HCT116 (cell line): ENCODE measurements around the gene STX19. TPM values are rescaled to one million over a fixed set of nuclear protein-coding genes. Genes with fewer than 3 reads are reported as not detected.

Source experiments
- ATAC-seq: fragments of 200-7000 bp; cut with Tn5 transposase; 2 replicates; pipeline ENCODE4 v1.9.1; 2020; ENCODE audit warnings: mild to moderate bottlenecking, moderate library complexity
- BruUV-seq: library from RNA; stranded (reverse); fragments of 400-500 nt; replicated peaks from 2 replicates; lab custom pipeline; 2021; lab: Mats Ljungman, UMichigan
- CTCF ChIA-PET: fragments of 300-600 bp; sonication (Branson Sonifier 250); formaldehyde crosslinking; loops from one replicate; lab custom pipeline; 2021; ENCODE audit warnings: antibody characterized with exemption; lab: Charles Lee
- POLR2A ChIA-PET: fragments of 300-600, 350-600 bp; sonication (Branson Sonifier 250); formaldehyde crosslinking; loops from one replicate; lab custom pipeline; 2021; ENCODE audit warnings: antibody characterized with exemption; lab: Charles Lee
- RAD21 ChIA-PET, 2 experiments: fragments of 300-600 bp; sonication (Branson Sonifier 250); formaldehyde crosslinking; loops; one replicate each; lab custom pipeline; 2023; ENCODE audit warnings: low total read pairs in 2 of 2; ENCODE audit not compliant: uncharacterized antibody in 2 of 2, unreplicated experiment in 2 of 2, low non-redundant PET in 1 of 2; lab: Charles Lee
- DNase-seq: peaks from one replicate; pipeline ENCODE4 v3.0.0-alpha.2; 2010; ENCODE audit warnings: low read depth, low spot score
- H2AFZ ChIP-seq: fragments of 200-600 bp; shearing (Covaris generic), sonication (generic); 2 replicates; pipeline ENCODE4 v1.6.1; 2017; ENCODE audit warnings: low read depth, mixed run types, mixed read lengths, antibody characterized with exemption, low read length; ENCODE audit not compliant: poor library complexity, severe bottlenecking
- H3K27ac ChIP-seq: 2 replicates; pipeline ENCODE4 v1.5.1; 2012; ENCODE audit warnings: low read depth, low read length
- H3K27me3 ChIP-seq: fragments of 200-600 bp; sonication (generic); 2 replicates; pipeline ENCODE4 v1.6.1; 2016; ENCODE audit warnings: mixed run types, low read length, mixed read lengths; ENCODE audit not compliant: insufficient read depth
- H3K36me3 ChIP-seq, 2 experiments: fragments of 200-500 bp in 1 of 2; fragments of 200-600 bp in 1 of 2; sonication (Bioruptor generic) in 1 of 2; sonication (generic) in 1 of 2; 2 replicates each; pipeline versions ENCODE4 v1.5.1 to v1.6.1; 2014 to 2016; ENCODE audit warnings: low read length in 2 of 2, inconsistent platforms in 1 of 2, mixed read lengths in 1 of 2, mixed run types in 1 of 2; ENCODE audit not compliant: insufficient read depth in 2 of 2, control insufficient read depth in 1 of 2
- H3K4me1 ChIP-seq, 2 experiments: fragments of 200-600 bp in 1 of 2; sonication (generic) in 1 of 2; 2 replicates each; pipeline versions ENCODE4 v1.5.1 to v1.6.1; 2012 to 2017; ENCODE audit warnings: low read length in 2 of 2, inconsistent platforms in 1 of 2, mild to moderate bottlenecking in 1 of 2, mixed read lengths in 1 of 2, mixed run types in 1 of 2, moderate library complexity in 1 of 2; ENCODE audit not compliant: insufficient read depth in 2 of 2, control insufficient read depth in 1 of 2
- H3K4me2 ChIP-seq: fragments of 200-600 bp; sonication (generic); 2 replicates; pipeline ENCODE4 v1.6.1; 2017; ENCODE audit warnings: mixed run types, low read length, mixed read lengths
- H3K4me3 ChIP-seq, 2 experiments: fragments of 200-600 bp in 1 of 2; sonication (generic) in 1 of 2; replicated peaks in 1 of 2; 2 replicates each; pipeline ENCODE4 v1.5.1; 2011 to 2016; ENCODE audit warnings: low read length in 2 of 2, control low read depth in 1 of 2, low read depth in 1 of 2, mild to moderate bottlenecking in 1 of 2, mixed read lengths in 1 of 2, mixed run types in 1 of 2
- H3K79me2 ChIP-seq: fragments of 200-600 bp; sonication (generic); 2 replicates; pipeline ENCODE4 v1.6.1; 2017; ENCODE audit warnings: mild to moderate bottlenecking, mixed run types, low read length, moderate library complexity, mixed read lengths; ENCODE audit not compliant: insufficient read depth
- H3K9ac ChIP-seq: fragments of 200-600 bp; sonication (generic); 2 replicates; pipeline ENCODE4 v1.6.1; 2016; ENCODE audit warnings: low read length, mixed read lengths
- H3K9me2 ChIP-seq: fragments of 200-600 bp; sonication (generic), shearing (Covaris generic); 2 replicates; pipeline ENCODE4 v1.6.1; 2017; ENCODE audit warnings: mixed run types, mild to moderate bottlenecking, moderate library complexity; ENCODE audit not compliant: insufficient read depth
- H3K9me3 ChIP-seq, 2 experiments: fragments of 200-500 bp in 1 of 2; fragments of 200-600 bp in 1 of 2; sonication (Bioruptor generic) in 1 of 2; sonication (generic) in 1 of 2; 2 replicates each; pipeline ENCODE4 v1.6.1; 2014 to 2017; ENCODE audit warnings: low read length in 2 of 2, mixed read lengths in 2 of 2, inconsistent platforms in 1 of 2, low read depth in 1 of 2, mild to moderate bottlenecking in 1 of 2, mixed run types in 1 of 2, moderate library complexity in 1 of 2; ENCODE audit not compliant: control insufficient read depth in 1 of 2, insufficient read depth in 1 of 2
- H4K20me1 ChIP-seq: fragments of 200-600 bp; sonication (generic), shearing (Covaris generic); 2 replicates; pipeline ENCODE4 v1.6.1; 2017; ENCODE audit warnings: mixed run types, mild to moderate bottlenecking, moderate library complexity; ENCODE audit not compliant: insufficient read depth
- CEBPB ChIP-seq: IDR thresholded peaks from 2 replicates; pipeline ENCODE4 v1.6.1; 2012; ENCODE audit warnings: low read depth
- EGR1 ChIP-seq: IDR thresholded peaks from 2 replicates; pipeline ENCODE4 v1.6.1; 2012; ENCODE audit warnings: low read depth
- EZH2 ChIP-seq: fragments of 200-600 bp; sonication (generic); IDR thresholded peaks from 2 replicates; pipeline ENCODE4 v1.6.1; 2017; ENCODE audit warnings: antibody characterized with exemption, mixed run types
- FOSL1 ChIP-seq: IDR thresholded peaks from 2 replicates; pipeline ENCODE4 v1.6.1; 2012; ENCODE audit warnings: low read depth
- JUND ChIP-seq: IDR thresholded peaks from 2 replicates; pipeline ENCODE4 v1.6.1; 2012
- POLR2A ChIP-seq: IDR thresholded peaks from 2 replicates; pipeline ENCODE4 v1.7.0; 2011; ENCODE audit warnings: borderline replicate concordance; ENCODE audit not compliant: insufficient read depth, insufficient read length; ENCODE audit errors: extremely low read depth
- POLR2AphosphoS5 ChIP-seq: IDR thresholded peaks from 2 replicates; pipeline ENCODE4 v1.6.1; 2011; ENCODE audit warnings: mild to moderate bottlenecking, low read depth, low read length, moderate library complexity
- RAD21 ChIP-seq: IDR thresholded peaks from 2 replicates; pipeline ENCODE4 v1.6.1; 2012; ENCODE audit warnings: low read depth, mild to moderate bottlenecking
- SIN3A ChIP-seq: IDR thresholded peaks from 2 replicates; pipeline ENCODE4 v1.6.1; 2012; ENCODE audit warnings: low read depth
- SRF ChIP-seq: IDR thresholded peaks from 2 replicates; pipeline ENCODE4 v1.6.1; 2012; ENCODE audit warnings: low read depth
- TCF7L2 ChIP-seq: IDR thresholded peaks from 2 replicates; pipeline ENCODE4 v1.7.0; 2011; ENCODE audit warnings: borderline replicate concordance, inconsistent platforms; ENCODE audit not compliant: insufficient read depth, insufficient read length; ENCODE audit errors: extremely low read depth
- ZFX ChIP-seq: fragments of 450-650 bp; IDR thresholded peaks from 2 replicates; pipeline ENCODE4 v1.6.1; 2017
- ZNF274 ChIP-seq: fragments of 200-500 bp; sonication (Bioruptor generic); IDR thresholded peaks from 2 replicates; pipeline ENCODE4 v1.6.1; 2014; ENCODE audit warnings: mild to moderate bottlenecking, low read depth, low read length, inconsistent platforms
- intact Hi-C: fragments of 100-400 bp; cut with micrococcal nuclease; formaldehyde crosslinking; loops from 2 replicates; pipeline ENCODE4 v1.10.0; 2022
- total RNA-seq: library from RNA; stranded (reverse); gene quantifications from one replicate; pipeline ENCODE4 v1.2.1, GENCODE V29; 2021; ENCODE audit not compliant: unreplicated experiment
- TF ChIP-seq, protein P1 (sequence below), 3 experiments: fragments of 200-600 bp in 1 of 3; sonication (generic) in 1 of 3; IDR thresholded peaks in 2 of 3; conservative IDR thresholded peaks in 1 of 3; 2 replicates each; pipeline ENCODE4 v1.5.1; 2012 to 2017; ENCODE audit warnings: low read depth in 2 of 3, low read length in 2 of 3, antibody characterized with exemption in 1 of 3, borderline replicate concordance in 1 of 3, control low read depth in 1 of 3, mild to moderate bottlenecking in 1 of 3, mixed read lengths in 1 of 3, mixed run types in 1 of 3, moderate library complexity in 1 of 3; ENCODE audit not compliant: insufficient read depth in 1 of 3
- TF ChIP-seq, protein P2 (sequence below): IDR thresholded peaks from 2 replicates; pipeline ENCODE4 v1.6.1; 2012
- TF ChIP-seq, protein P3 (sequence below): IDR thresholded peaks from 2 replicates; pipeline ENCODE4 v1.6.1; 2012; ENCODE audit warnings: low read depth
- TF ChIP-seq, protein P4 (sequence below): IDR thresholded peaks from 2 replicates; pipeline ENCODE4 v1.6.1; 2011; ENCODE audit warnings: mild to moderate bottlenecking, low read length, moderate library complexity; ENCODE audit not compliant: insufficient replicate concordance; ENCODE audit errors: extremely low read depth
- TF ChIP-seq, protein P5 (sequence below): IDR thresholded peaks from 2 replicates; pipeline ENCODE4 v1.6.1; 2012

The STX19 gene
- total RNA-seq, 1 experiment from 2014 or later = not detected

DNA sequence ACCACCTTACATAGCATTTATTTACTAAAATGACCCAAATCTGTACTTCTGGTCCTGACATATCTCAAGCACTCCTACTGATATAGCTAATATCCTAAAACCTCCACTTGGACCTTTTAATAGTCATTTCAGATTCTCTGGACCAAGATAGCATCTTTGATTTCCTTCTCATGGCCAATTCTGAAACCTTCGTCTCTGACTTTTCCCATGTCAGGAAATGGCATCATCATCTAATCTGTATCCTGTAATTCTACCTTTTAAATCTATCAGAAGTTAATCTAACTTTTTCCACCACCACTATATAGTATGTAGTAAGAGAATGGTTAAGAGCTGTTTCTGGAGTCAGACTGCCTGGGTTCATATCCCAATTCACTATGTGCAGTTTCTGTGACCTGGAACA, 16.2 kb downstream of the STX19 start:
- no peak for TF ChIP-seq POLR2A
- no peak for TF ChIP-seq EZH2
- no peak for TF ChIP-seq JUND
- TF ChIP-seq, protein P1, sequence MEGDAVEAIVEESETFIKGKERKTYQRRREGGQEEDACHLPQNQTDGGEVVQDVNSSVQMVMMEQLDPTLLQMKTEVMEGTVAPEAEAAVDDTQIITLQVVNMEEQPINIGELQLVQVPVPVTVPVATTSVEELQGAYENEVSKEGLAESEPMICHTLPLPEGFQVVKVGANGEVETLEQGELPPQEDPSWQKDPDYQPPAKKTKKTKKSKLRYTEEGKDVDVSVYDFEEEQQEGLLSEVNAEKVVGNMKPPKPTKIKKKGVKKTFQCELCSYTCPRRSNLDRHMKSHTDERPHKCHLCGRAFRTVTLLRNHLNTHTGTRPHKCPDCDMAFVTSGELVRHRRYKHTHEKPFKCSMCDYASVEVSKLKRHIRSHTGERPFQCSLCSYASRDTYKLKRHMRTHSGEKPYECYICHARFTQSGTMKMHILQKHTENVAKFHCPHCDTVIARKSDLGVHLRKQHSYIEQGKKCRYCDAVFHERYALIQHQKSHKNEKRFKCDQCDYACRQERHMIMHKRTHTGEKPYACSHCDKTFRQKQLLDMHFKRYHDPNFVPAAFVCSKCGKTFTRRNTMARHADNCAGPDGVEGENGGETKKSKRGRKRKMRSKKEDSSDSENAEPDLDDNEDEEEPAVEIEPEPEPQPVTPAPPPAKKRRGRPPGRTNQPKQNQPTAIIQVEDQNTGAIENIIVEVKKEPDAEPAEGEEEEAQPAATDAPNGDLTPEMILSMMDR (IDR thresholded peaks at IDR 0.05 in 2 of 3, conservative IDR thresholded peaks at IDR 0.05 in 1 of 3; ENCODE audit: borderline replicate concordance in 1 of 3, insufficient read depth in 1 of 3, low read depth in 2 of 3, low read length in 2 of 3) = no peak
- no peak for TF ChIP-seq EGR1
- TF ChIP-seq ZFX = no peak
- TF ChIP-seq, protein P2, sequence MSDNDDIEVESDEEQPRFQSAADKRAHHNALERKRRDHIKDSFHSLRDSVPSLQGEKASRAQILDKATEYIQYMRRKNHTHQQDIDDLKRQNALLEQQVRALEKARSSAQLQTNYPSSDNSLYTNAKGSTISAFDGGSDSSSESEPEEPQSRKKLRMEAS = no peak
- no peak for TF ChIP-seq TCF7L2
- no peak for TF ChIP-seq ZNF274
- TF ChIP-seq SRF = no peak
- TF ChIP-seq, protein P3, sequence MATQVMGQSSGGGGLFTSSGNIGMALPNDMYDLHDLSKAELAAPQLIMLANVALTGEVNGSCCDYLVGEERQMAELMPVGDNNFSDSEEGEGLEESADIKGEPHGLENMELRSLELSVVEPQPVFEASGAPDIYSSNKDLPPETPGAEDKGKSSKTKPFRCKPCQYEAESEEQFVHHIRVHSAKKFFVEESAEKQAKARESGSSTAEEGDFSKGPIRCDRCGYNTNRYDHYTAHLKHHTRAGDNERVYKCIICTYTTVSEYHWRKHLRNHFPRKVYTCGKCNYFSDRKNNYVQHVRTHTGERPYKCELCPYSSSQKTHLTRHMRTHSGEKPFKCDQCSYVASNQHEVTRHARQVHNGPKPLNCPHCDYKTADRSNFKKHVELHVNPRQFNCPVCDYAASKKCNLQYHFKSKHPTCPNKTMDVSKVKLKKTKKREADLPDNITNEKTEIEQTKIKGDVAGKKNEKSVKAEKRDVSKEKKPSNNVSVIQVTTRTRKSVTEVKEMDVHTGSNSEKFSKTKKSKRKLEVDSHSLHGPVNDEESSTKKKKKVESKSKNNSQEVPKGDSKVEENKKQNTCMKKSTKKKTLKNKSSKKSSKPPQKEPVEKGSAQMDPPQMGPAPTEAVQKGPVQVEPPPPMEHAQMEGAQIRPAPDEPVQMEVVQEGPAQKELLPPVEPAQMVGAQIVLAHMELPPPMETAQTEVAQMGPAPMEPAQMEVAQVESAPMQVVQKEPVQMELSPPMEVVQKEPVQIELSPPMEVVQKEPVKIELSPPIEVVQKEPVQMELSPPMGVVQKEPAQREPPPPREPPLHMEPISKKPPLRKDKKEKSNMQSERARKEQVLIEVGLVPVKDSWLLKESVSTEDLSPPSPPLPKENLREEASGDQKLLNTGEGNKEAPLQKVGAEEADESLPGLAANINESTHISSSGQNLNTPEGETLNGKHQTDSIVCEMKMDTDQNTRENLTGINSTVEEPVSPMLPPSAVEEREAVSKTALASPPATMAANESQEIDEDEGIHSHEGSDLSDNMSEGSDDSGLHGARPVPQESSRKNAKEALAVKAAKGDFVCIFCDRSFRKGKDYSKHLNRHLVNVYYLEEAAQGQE = no peak
- no peak for TF ChIP-seq FOSL1
- TF ChIP-seq, protein P4, sequence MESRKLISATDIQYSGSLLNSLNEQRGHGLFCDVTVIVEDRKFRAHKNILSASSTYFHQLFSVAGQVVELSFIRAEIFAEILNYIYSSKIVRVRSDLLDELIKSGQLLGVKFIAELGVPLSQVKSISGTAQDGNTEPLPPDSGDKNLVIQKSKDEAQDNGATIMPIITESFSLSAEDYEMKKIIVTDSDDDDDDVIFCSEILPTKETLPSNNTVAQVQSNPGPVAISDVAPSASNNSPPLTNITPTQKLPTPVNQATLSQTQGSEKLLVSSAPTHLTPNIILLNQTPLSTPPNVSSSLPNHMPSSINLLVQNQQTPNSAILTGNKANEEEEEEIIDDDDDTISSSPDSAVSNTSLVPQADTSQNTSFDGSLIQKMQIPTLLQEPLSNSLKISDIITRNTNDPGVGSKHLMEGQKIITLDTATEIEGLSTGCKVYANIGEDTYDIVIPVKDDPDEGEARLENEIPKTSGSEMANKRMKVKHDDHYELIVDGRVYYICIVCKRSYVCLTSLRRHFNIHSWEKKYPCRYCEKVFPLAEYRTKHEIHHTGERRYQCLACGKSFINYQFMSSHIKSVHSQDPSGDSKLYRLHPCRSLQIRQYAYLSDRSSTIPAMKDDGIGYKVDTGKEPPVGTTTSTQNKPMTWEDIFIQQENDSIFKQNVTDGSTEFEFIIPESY = no peak
- TF ChIP-seq POLR2AphosphoS5 = no peak
- TF ChIP-seq RAD21 = no peak
- TF ChIP-seq CEBPB = no peak
- TF ChIP-seq, protein P5, sequence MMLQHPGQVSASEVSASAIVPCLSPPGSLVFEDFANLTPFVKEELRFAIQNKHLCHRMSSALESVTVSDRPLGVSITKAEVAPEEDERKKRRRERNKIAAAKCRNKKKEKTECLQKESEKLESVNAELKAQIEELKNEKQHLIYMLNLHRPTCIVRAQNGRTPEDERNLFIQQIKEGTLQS = no peak
- no peak for TF ChIP-seq SIN3A
- Histone ChIP-seq H3K9me2 (0 out of 2 replicates have a peak, but pooled peaks cover 4% of the 10 kb centered on the region), H3K79me2 (no peaks in the 10 kb centered on the region), H3K27me3 (no peaks in the 10 kb centered on the region), H3K27ac (no peak overlapping the region), H3K9me3 (no peaks in the 10 kb centered on the region), H3K4me1 (no peaks in the 10 kb centered on the region), H3K36me3 (no peaks in the 10 kb centered on the region), H2AFZ (no peak overlapping the region), H3K9ac (no peak overlapping the region), H4K20me1 (no peaks in the 10 kb centered on the region), H3K4me2 (no peak overlapping the region), H3K4me3 (no peak overlapping the region)
- RAD21 ChIA-PET = no interaction called here
- BruUV-seq = no TSS peak
- POLR2A ChIA-PET = no interaction called here
- no peak for DNase-seq
- intact Hi-C loops = no loop called here
- ATAC-seq = no peak
- CTCF ChIA-PET = no interaction called here
